Stomach (tissue), 9 donors: Measurements from ENCODE around the gene RCCD1. TPM values are rescaled to one million over a fixed set of nuclear protein-coding genes. Genes with fewer than 3 reads are reported as not detected.

Experiments used
- DNase-seq, 2 donors: peaks; one replicate each; pipeline versions ENCODE4 v3.0.0 to v3.0.0-alpha.2; 2013 to 2019
- H3K27ac ChIP-seq, 5 donors: fragments of 200-600 bp in 4 of 5; sonication (generic) in 4 of 5; one replicate each; pipeline ENCODE4 v1.5.1; 2013 to 2019; ENCODE audit warnings: mild to moderate bottlenecking in 1 of 5, moderate library complexity in 1 of 5
- H3K27me3 ChIP-seq, 3 donors: fragments of 200-600 bp; sonication (generic); one replicate each; pipeline ENCODE4 v1.5.1; 2017 to 2019; ENCODE audit warnings: mixed run types in 1 of 3
- H3K36me3 ChIP-seq, 4 donors: fragments of 200-600 bp; sonication (generic); 1 replicate in 3 of 4; 2 replicates in 1 of 4; pipeline ENCODE4 v1.5.1; 2016 to 2019
- H3K4me1 ChIP-seq, 4 donors: fragments of 200-600 bp; sonication (generic); one replicate each; pipeline ENCODE4 v1.5.1; 2016 to 2019
- H3K4me3 ChIP-seq, 4 donors: fragments of 200-600 bp; sonication (generic) in 3 of 4; one replicate each; pipeline ENCODE4 v1.5.1; 2016 to 2019; ENCODE audit warnings: mild to moderate bottlenecking in 1 of 4
- H3K9me3 ChIP-seq, 4 donors: fragments of 200-600 bp; sonication (generic); one replicate each; pipeline ENCODE4 v1.5.1; 2016 to 2019
- CTCF ChIP-seq, 7 experiments: fragments of 450-650 bp in 4 of 7; fragments of 200-600 bp in 3 of 7; sonication (generic) in 3 of 7; IDR thresholded peaks; one replicate each; pipeline ENCODE4 v1.5.1; 2016 to 2019; ENCODE audit warnings: antibody characterized with exemption in 7 of 7, control low read depth in 2 of 7, mild to moderate bottlenecking in 1 of 7
- EP300 ChIP-seq: sonication (generic); formaldehyde crosslinking; IDR thresholded peaks from one replicate; pipeline ENCODE4 v1.6.1; 2017; ENCODE audit warnings: antibody characterized with exemption
- POLR2A ChIP-seq, 4 donors: fragments of 450-650 bp; IDR thresholded peaks; one replicate each; pipeline ENCODE4 v1.6.1; 2016; ENCODE audit warnings: antibody characterized with exemption in 4 of 4, control low read depth in 2 of 4, mild to moderate bottlenecking in 1 of 4, moderate library complexity in 1 of 4
- POLR2AphosphoS5 ChIP-seq, 3 donors: sonication (generic); formaldehyde crosslinking; IDR thresholded peaks; one replicate each; pipeline ENCODE4 v1.6.1; 2016; ENCODE audit warnings: antibody characterized with exemption in 3 of 3
- WGBS, 5 donors: extraction: QIAGEN DNeasy Blood & Tissue Kit in 3 of 5; methylation state at CpG; one replicate each; pipeline versions ENCODE4 v1.1.5 to v1.1.7; 2013 to 2018; 5-methylcytosine and 5-hydroxymethylcytosine counted together
- intact Hi-C: fragments of 100-400 bp; cut with DNase I; formaldehyde crosslinking; loops from one replicate; pipeline ENCODE4 v1.15.1; 2023; ENCODE audit warnings: low total_unique reads
- polyA plus RNA-seq, 3 donors: library from polyadenylated mRNA; stranded (reverse); fragments of 200-250 nt; gene quantifications; one replicate each; pipeline ENCODE4 v1.2.3, GENCODE V29; 2013
- total RNA-seq, 5 donors: library from RNA; depleted of rRNA; stranded (reverse); fragments of >200 nt; gene quantifications; one replicate each; pipeline versions ENCODE4 v1.1.0 to v1.2.3, GENCODE V29; 2014 to 2016
- donor health status: healthy with polysubstance abuse.
- donor health status: Bipolar disorder and iron deficiency.
- donor health status: healthy.

RCCD1 gene
- total and polyA plus RNA-seq, 8 donors, result 2.2 to 98.5 (median 7.7) TPM

- 9 to 28% (median 19%) methylated on average over 6 of the region's 6 CpGs for WGBS, 5 donors
- Histone ChIP-seq H3K4me3 (peak overlapping the region; percentile 64 to 77 (median 72)), H3K27ac (peak overlapping the region; percentile 92 to 97 (median 95)), H3K36me3 (peaks cover 0 to 2% (median 0%) of the 10 kb centered on the region in 4 donors), H3K27me3 (no peaks in the 10 kb centered on the region), H3K9me3 (no peaks in the 10 kb centered on the region), H3K4me1 (peaks cover 32 to 68% (median 52%) of the 10 kb centered on the region in 4 donors)
- intact Hi-C loops, result no loop called here
- peak in 1 of 7 experiments; percentile 33 for TF ChIP-seq CTCF (IDR thresholded peaks at IDR 0.05)
- no peak for TF ChIP-seq POLR2AphosphoS5 (IDR thresholded peaks at IDR 0.05)
- DNase-seq, result no peak
Observed at GRCh38 chr15:90931575-90931827, 23.2 kb upstream of the RCCD1 start.

- H3K4me3 ChIP-seq, result peak within 1 kb of the TSS; percentile 64 to 77 (median 72)
- intact Hi-C loops, result no loop called here
- 1 to 4% (median 1%) methylated on average over 11 to 52 of the region's 52 CpGs for WGBS, 5 donors
- peaks cover 0 to 7% (median 2%) of the 10 kb centered on the region in 4 donors for H3K36me3 ChIP-seq
- peak within 1 kb of the TSS; percentile 92 to 97 (median 95) for H3K27ac ChIP-seq
- H3K9me3 ChIP-seq, result no peaks in the 10 kb centered on the region
- H3K27me3 ChIP-seq, result no peaks in the 10 kb centered on the region
- TF ChIP-seq POLR2AphosphoS5 (IDR thresholded peaks at IDR 0.05) (peak in 2 of 3 donors; percentile 92 to 93), CTCF (IDR thresholded peaks at IDR 0.05) (peak in 5 of 7 experiments; percentile 75 to 94 (median 89)), EP300 (no peak)
- peaks cover 38 to 73% (median 58%) of the 10 kb centered on the region in 4 donors for H3K4me1 ChIP-seq
- peak; percentile 93 to 95 for DNase-seq
Observed at GRCh38 chr15:90931828-90932659, 22.6 kb upstream of the RCCD1 start, which contains the start of gene HDDC3. Gene HDDC3 (minus strand): TSS chr15:90932549. CDS start chr15:90932540, 9 bp downstream.

GRCh38 chr15:90932660-90932991 is 22.1 kb upstream of the RCCD1 start:
- Histone ChIP-seq H3K4me1 (peaks cover 38 to 75% (median 60%) of the 10 kb centered on the region in 4 donors), H3K36me3 (peaks cover 0 to 10% (median 6%) of the 10 kb centered on the region in 4 donors), H3K27me3 (no peaks in the 10 kb centered on the region), H3K27ac (peak overlapping the region; percentile 92 to 97 (median 95)), H3K9me3 (no peaks in the 10 kb centered on the region), H3K4me3 (peak overlapping the region; percentile 64 to 77 (median 72))
- TF ChIP-seq POLR2A (IDR thresholded peaks at IDR 0.05), result no peak
- TF ChIP-seq CTCF (IDR thresholded peaks at IDR 0.05), result peak in 1 of 7 experiments; percentile 3
- 11 to 44% (median 17%) methylated on average over 2 to 5 of the region's 5 CpGs for WGBS, 5 donors
- DNase-seq, result no peak
- intact Hi-C loops, result no loop called here

- Histone ChIP-seq H3K9me3 (no peaks in the 10 kb centered on the region), H3K4me3 (no peak overlapping the region), H3K36me3 (peaks cover under 1 to 17% (median 13%) of the 10 kb centered on the region in 4 donors), H3K27ac (no peak overlapping the region), H3K4me1 (peaks cover 38 to 74% (median 60%) of the 10 kb centered on the region in 4 donors), H3K27me3 (no peaks in the 10 kb centered on the region)
- no peak for TF ChIP-seq EP300
- TF ChIP-seq POLR2AphosphoS5 (IDR thresholded peaks at IDR 0.05), result no peak
- no peak for TF ChIP-seq POLR2A (IDR thresholded peaks at IDR 0.05)
- TF ChIP-seq CTCF (IDR thresholded peaks at IDR 0.05), result no peak
- intact Hi-C loops, result no loop called here
- DNase-seq, result no peak
- WGBS, 5 donors, result 44 to 82% (median 64%) methylated on average over 1 of the region's 1 CpG
Observed at GRCh38 chr15:90933301-90933700, 21.4 kb upstream of the RCCD1 start.
